Activated CD4-positive, alpha-beta T cell treated with anti-CD3 and anti-CD28 coated beads for 36 hours (primary cell): Measurements from ENCODE around the gene CAMTA1. TPM values are rescaled to one million over a fixed set of nuclear protein-coding genes. Genes with fewer than 3 reads are reported as not detected.

Experiments used
- ATAC-seq: fragments of 200-7000 bp; cut with Tn5 transposase; one replicate; pipeline ENCODE4 v1.10.0; 2021; ENCODE audit warnings: mild to moderate bottlenecking, moderate library complexity
- CTCF ChIA-PET: fragments of 350-600 bp; sonication (Branson Sonifier 250); formaldehyde crosslinking; loops from one replicate; lab custom pipeline; 2021; ENCODE audit warnings: antibody characterized with exemption; lab: Charles Lee
- POLR2A ChIA-PET: fragments of 350-600 bp; sonication (Branson Sonifier 250); formaldehyde crosslinking; loops from one replicate; lab custom pipeline; 2021; ENCODE audit warnings: antibody characterized with exemption, inconsistent platforms; lab: Charles Lee
- DNase-seq: peaks from one replicate; pipeline ENCODE4 v3.0.0-alpha.2; 2020
- H3K27ac Mint-ChIP-seq: one replicate; pipeline ENCODE4 v1.8.0; 2021; ENCODE audit warnings: mixed read lengths
- H3K27me3 Mint-ChIP-seq: one replicate; pipeline ENCODE4 v1.8.0; 2021; ENCODE audit warnings: mixed read lengths
- H3K36me3 Mint-ChIP-seq: one replicate; pipeline ENCODE4 v1.8.0; 2021; ENCODE audit warnings: low read depth, mixed read lengths
- H3K4me1 Mint-ChIP-seq: one replicate; pipeline ENCODE4 v1.8.0; 2021; ENCODE audit warnings: mixed read lengths
- H3K4me3 Mint-ChIP-seq: one replicate; pipeline ENCODE4 v1.8.0; 2021; ENCODE audit warnings: mild to moderate bottlenecking, moderate library complexity, mixed read lengths
- H3K9me3 Mint-ChIP-seq: one replicate; pipeline ENCODE4 v1.8.0; 2021; ENCODE audit warnings: low read depth, mixed read lengths
- intact Hi-C, 2 experiments: fragments of 100-400 bp; cut with DNase I in 1 of 2; cut with micrococcal nuclease in 1 of 2; formaldehyde crosslinking; loops; one replicate each; pipeline versions ENCODE4 v1.14.2 to v1.15.1; 2022 to 2024; cut with DNase I, micrococcal nuclease
- total RNA-seq, 2 experiments: library from RNA; stranded (reverse); gene quantifications; one replicate each; pipeline ENCODE4 v1.2.3, GENCODE V29; 2021

Gene CAMTA1
- total RNA-seq, 2 experiments from 2014 or later, result 62.3 to 76.7 TPM

DNA sequence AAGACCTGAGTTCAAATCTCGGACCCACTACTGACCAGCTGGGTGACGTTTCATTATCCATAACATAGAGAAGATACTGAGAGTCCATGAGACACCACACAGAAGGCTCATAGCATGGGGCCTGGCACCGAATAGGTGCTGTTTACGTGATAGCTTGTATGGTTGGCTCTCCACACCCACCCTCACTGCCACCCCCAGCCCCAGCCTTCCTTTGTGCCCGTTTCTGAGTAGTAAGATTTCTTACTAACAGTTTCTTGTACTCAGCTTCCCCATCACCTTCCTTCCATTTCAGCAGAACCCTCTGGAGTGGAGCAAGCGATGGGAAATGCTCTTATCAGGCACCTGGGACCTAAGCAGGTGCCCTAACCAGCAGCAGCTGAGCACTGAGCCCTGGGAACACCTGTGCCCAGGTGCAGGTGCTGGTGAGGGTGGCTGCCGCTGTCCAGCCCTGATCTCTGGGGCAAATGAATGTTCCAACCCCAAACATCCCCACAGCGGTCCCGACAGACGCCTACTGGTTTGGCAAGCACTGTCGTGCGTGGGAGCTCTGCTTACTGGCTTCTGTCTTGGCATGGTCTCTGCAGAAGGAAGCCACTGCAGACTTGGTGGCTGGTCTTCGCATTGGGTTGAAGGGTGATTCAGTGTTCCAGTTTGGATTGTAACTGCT, 225.4 kb downstream of the CAMTA1 start:
- Mint-ChIP-seq H3K4me1 (no peaks in the 10 kb centered on the region), H3K4me3 (no peak overlapping the region), H3K27ac (no peak overlapping the region), H3K36me3 (no peaks in the 10 kb centered on the region), H3K9me3 (no peaks in the 10 kb centered on the region), H3K27me3 (peaks cover 6% of the 10 kb centered on the region)
- no peak for DNase-seq
- ATAC-seq, result no peak
- intact Hi-C loops, result no loop called here
- ChIA-PET CTCF (no interaction called here), POLR2A (no interaction called here)

DNA sequence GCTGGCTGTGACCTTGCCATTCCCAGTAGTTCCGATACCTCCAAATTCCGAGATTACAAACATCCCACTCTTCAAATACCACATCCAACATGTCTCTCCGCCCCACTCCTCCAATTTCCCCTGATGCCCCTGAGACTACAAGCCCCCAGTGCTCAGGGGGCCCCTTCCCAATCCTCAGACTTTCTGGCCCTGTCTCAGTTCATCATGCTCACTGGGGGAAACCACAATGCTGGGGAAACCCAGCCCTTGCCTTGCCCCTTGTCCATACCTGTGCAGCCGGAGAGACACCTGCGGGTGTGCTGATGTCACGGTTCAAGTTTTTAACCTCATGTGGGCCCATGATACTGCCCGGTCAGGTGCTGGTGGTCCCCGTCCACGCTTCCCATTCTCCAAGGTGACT, 226.6 kb downstream of the CAMTA1 start:
- POLR2A ChIA-PET, result no interaction called here
- Mint-ChIP-seq H3K9me3 (no peaks in the 10 kb centered on the region), H3K36me3 (no peaks in the 10 kb centered on the region), H3K27ac (no peak overlapping the region), H3K4me1 (no peaks in the 10 kb centered on the region), H3K4me3 (no peak overlapping the region), H3K27me3 (peaks cover 2% of the 10 kb centered on the region)
- ATAC-seq, result no peak
- intact Hi-C loops, result no loop called here
- no peak for DNase-seq
- CTCF ChIA-PET, result no interaction called here

DNA sequence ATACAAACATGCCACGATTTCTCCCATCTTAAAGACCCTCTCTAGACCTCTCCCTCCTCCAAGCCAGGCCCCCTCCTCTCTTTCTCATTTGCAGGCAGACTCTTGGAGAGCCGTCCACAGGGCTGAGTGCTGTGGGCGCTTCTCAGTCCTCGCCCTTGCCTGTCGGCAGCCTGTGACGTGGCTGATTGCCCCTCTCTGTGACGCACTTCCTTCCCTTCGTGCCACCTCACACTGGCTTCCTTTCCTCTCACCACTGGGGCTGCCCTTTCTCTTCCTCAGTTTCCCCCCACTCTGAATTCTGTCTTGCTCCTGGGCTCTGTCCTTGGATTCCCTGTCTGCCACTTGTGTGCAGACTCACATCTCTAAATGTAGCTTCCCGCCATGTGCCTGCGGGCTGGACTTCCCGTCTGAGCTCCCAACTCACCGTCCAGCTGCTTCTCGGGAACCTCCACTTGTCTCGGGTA, 227.2 kb downstream of the CAMTA1 start:
- Mint-ChIP-seq H3K27me3 (peaks cover 2% of the 10 kb centered on the region), H3K4me1 (no peaks in the 10 kb centered on the region), H3K36me3 (no peaks in the 10 kb centered on the region), H3K9me3 (no peaks in the 10 kb centered on the region), H3K27ac (no peak overlapping the region), H3K4me3 (no peak overlapping the region)
- DNase-seq (no peak), ATAC-seq (no peak)
- ChIA-PET CTCF (interaction anchor here (0.6 kb wide), 1 partner anchor 122 kb away, joined by 3 read pairs; no protein-coding TSS in a partner anchor), POLR2A (interaction anchor here (0.5 kb wide), 1 partner anchor 9 kb away, joined by 3 read pairs; no protein-coding TSS in a partner anchor)
- intact Hi-C loops, result no loop called here

DNA sequence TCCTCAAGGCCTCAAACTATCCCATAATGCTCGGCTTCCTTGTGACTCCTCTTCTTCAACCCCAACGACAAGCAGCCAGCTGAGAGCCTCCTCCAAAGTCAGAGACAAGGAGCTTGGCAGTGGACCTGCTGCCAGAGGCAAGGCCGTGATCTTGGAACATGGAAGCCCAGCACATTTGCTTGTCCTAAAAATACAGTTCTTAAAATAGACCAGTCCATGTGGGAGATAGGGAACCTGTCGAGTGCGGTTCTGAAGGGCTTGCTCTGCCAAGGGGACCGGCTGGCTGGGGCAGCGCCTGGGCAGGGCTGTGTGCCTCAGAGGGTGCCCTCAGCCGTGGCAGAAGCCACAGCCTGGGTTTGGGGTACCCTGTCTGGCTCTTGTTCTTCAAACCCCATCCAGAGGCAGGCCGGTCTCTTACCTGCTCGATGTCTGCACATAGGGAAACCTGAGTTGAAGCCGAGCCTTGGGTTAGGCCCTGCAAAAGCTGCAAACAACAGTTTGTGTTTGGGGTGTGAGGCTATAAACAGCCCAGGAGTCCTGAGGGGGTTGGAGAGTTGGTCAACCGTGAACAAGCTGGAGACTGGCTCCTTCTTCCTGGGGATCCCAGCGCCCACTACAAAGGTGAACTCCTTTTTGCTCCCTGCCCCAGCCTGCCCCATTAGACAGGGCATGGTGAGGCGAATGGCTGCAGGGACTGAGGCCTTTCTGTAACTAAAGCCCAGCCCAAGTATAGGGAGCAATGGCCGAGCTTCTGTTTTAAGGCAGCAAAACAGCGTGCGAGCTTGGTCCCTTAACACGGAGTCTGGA, 228.8 kb downstream of the CAMTA1 start:
- intact Hi-C loops, result no loop called here
- Mint-ChIP-seq H3K27ac (no peak overlapping the region), H3K36me3 (no peaks in the 10 kb centered on the region), H3K4me1 (no peaks in the 10 kb centered on the region), H3K27me3 (peaks cover 2% of the 10 kb centered on the region), H3K9me3 (no peaks in the 10 kb centered on the region), H3K4me3 (no peak overlapping the region)
- ATAC-seq (no peak), DNase-seq (no peak)
- ChIA-PET CTCF (interaction anchor here (0.6 kb wide), 1 partner anchor 57 kb away, joined by 3 read pairs; no protein-coding TSS in a partner anchor), POLR2A (no interaction called here)

DNA sequence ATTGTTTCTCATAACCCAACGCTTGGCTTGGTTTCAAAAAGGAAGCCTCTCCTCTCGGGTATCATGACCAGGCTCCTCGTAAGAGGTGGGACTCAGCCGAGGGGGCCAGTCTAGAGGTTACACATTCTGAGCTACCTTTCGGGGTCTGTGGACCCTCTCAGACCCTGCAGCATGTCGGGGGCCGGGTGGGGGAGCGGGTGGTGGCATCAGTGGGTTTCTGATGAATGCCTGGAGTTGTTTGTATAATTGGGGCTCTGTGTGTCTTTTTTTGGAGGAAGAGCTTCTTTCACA, 229.3 kb downstream of the CAMTA1 start:
- no peak for DNase-seq
- ATAC-seq, result no peak
- intact Hi-C loops, result no loop called here
- no peaks in the 10 kb centered on the region for H3K9me3 Mint-ChIP-seq
- CTCF ChIA-PET, result interaction anchor here (0.6 kb wide), 1 partner anchor 57 kb away, joined by 3 read pairs; no protein-coding TSS in a partner anchor
- H3K27ac Mint-ChIP-seq, result no peak overlapping the region
- no peaks in the 10 kb centered on the region for H3K36me3 Mint-ChIP-seq
- no peaks in the 10 kb centered on the region for H3K4me1 Mint-ChIP-seq
- peaks cover 3% of the 10 kb centered on the region for H3K27me3 Mint-ChIP-seq
- no peak overlapping the region for H3K4me3 Mint-ChIP-seq
- POLR2A ChIA-PET, result no interaction called here

DNA sequence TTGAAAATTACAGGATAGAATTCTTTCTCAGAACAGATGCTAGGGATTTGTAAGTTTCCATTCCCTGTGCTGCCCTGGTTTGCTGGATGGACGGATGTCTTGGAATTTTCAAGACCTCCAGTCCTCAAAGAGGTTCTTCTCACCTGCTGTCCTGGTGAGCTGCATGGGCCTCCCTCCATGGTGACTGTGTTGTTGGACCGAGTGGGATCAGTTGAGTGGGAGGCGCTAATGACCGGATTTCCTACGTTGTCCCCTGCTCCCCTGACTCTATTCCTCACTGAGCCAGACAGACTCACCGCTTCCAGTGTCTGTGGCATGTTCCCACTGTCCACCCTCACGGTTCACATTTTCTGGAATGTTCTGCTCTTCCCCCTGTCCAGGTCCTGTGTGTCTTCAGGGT, 229.8 kb downstream of the CAMTA1 start:
- H3K27me3 Mint-ChIP-seq, result peaks cover 3% of the 10 kb centered on the region
- H3K4me1 Mint-ChIP-seq, result no peaks in the 10 kb centered on the region
- DNase-seq (no peak), ATAC-seq (no peak)
- intact Hi-C loops, result no loop called here
- POLR2A ChIA-PET, result no interaction called here
- CTCF ChIA-PET, result no interaction called here
- no peak overlapping the region for H3K4me3 Mint-ChIP-seq
- H3K27ac Mint-ChIP-seq, result no peak overlapping the region
- no peaks in the 10 kb centered on the region for H3K36me3 Mint-ChIP-seq
- no peaks in the 10 kb centered on the region for H3K9me3 Mint-ChIP-seq

DNA sequence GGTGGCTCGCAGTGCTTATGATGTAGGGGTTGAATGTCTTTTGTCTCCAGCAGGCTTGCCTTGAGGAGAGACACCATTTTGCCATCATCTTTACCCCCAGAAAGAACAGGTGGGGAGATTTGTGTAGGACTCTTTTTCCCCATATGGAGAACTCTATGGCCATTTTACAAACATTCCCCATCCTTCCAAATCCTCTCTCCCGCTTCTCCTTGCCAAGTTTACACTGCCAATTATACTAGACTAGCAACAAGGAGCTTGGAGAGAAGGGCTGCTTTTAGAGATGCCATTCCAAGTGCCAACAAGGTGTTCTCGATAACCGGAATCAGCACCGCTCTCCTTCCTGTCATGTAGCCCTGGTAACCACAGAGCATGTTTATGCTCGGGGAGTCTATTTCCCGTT, 233.1 kb downstream of the CAMTA1 start:
- ChIA-PET CTCF (no interaction called here), POLR2A (no interaction called here)
- intact Hi-C loops, result no loop called here
- Mint-ChIP-seq H3K27me3 (peaks cover 2% of the 10 kb centered on the region), H3K9me3 (no peaks in the 10 kb centered on the region), H3K36me3 (no peaks in the 10 kb centered on the region), H3K4me3 (no peak overlapping the region), H3K4me1 (no peaks in the 10 kb centered on the region), H3K27ac (no peak overlapping the region)
- no peak for ATAC-seq
- no peak for DNase-seq

DNA sequence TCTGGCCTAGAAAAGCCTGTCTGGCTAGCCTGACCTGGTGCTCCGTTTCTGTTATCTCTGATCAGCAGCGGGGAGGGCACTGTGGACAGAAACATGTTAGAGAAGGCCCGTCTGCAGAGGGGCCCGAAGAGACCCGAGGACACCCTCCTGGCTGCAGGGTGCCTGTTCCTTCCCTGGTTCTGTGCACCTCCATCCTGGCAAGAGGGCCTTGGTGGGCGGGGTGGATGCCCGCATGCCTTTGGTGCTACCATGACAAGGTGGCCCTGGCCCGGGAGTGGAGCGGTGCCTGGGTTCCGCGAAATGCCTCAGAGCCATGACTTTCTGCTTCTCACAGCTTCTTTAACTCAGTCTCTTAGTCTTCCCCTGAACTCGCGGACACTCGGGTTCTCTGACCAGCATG, 233.6 kb downstream of the CAMTA1 start:
- ChIA-PET POLR2A (no interaction called here), CTCF (no interaction called here)
- H3K27me3 Mint-ChIP-seq, result peaks cover 2% of the 10 kb centered on the region
- no peaks in the 10 kb centered on the region for H3K9me3 Mint-ChIP-seq
- H3K36me3 Mint-ChIP-seq, result no peaks in the 10 kb centered on the region
- intact Hi-C loops, result no loop called here
- ATAC-seq (no peak), DNase-seq (no peak)
- no peak overlapping the region for H3K4me3 Mint-ChIP-seq
- H3K27ac Mint-ChIP-seq, result no peak overlapping the region
- no peaks in the 10 kb centered on the region for H3K4me1 Mint-ChIP-seq

DNA sequence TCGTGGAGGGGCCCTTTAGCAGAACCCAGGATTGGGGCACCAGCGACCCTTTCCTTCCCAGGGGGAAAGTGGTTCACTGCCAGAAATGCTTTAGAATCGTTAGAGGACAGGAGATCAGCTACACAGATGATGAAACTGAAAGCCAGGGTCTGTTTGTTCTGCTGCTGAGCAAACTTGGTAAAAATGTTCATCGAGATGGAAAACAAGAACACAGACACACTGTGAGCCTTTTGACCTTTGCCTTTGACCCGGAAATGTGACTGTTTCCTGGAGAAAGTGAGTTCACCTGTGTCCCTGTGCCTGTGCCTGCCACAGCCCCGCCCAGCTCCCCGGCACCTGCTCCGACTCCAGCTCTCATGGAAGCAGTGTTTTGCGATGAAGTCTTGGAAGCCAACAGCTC, 234.3 kb downstream of the CAMTA1 start:
- intact Hi-C loops, result no loop called here
- no peaks in the 10 kb centered on the region for H3K36me3 Mint-ChIP-seq
- POLR2A ChIA-PET, result no interaction called here
- H3K27me3 Mint-ChIP-seq, result peaks cover 2% of the 10 kb centered on the region
- H3K27ac Mint-ChIP-seq, result no peak overlapping the region
- no peak overlapping the region for H3K4me3 Mint-ChIP-seq
- ATAC-seq (no peak), DNase-seq (no peak)
- H3K4me1 Mint-ChIP-seq, result no peaks in the 10 kb centered on the region
- H3K9me3 Mint-ChIP-seq, result no peaks in the 10 kb centered on the region
- CTCF ChIA-PET, result no interaction called here

DNA sequence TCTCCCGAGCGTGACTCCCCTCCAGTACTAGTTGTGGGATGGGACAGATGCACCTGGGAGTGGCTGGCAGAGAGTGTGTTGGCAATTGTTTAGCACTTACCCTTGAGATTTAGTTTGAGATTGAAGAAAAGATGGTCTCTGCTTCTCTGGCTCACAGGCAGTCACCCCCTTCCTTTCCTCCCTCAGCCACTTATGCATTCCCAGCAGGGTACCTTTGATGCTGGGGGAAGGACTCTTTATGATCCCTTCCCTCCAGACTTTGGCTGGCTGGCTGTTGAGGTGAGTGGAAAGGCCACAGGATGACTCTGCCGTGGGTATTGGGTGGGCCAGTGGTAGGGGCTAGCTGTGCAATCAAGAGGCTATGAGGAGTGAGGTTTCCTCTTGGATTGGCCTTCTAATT, 236.8 kb downstream of the CAMTA1 start:
- DNase-seq (no peak), ATAC-seq (no peak)
- no peaks in the 10 kb centered on the region for H3K36me3 Mint-ChIP-seq
- intact Hi-C loops, result no loop called here
- peaks cover 2% of the 10 kb centered on the region for H3K27me3 Mint-ChIP-seq
- no peak overlapping the region for H3K27ac Mint-ChIP-seq
- H3K4me1 Mint-ChIP-seq, result no peaks in the 10 kb centered on the region
- no peak overlapping the region for H3K4me3 Mint-ChIP-seq
- H3K9me3 Mint-ChIP-seq, result no peaks in the 10 kb centered on the region
- ChIA-PET POLR2A (no interaction called here), CTCF (no interaction called here)

DNA sequence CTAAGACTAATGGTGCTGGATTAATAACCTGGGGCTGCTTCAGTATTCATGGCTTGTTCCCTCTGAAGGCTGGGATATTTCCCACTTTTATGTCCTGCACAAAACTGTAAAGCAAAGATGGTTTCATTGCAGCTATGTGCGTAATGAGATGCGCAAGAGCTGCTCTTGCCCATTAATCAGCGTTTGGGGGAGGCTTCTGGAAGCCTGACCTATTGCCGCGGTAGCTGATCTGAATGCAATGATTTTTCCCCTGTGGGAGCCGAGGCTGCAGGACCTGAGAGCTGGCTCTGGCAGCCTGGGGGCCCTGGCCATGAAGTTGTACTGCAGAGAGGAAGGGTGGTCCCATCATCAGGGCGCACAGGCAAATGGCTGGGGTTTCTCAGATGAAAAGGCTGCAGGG, 239.8 kb downstream of the CAMTA1 start:
- H3K9me3 Mint-ChIP-seq, result no peaks in the 10 kb centered on the region
- CTCF ChIA-PET, result no interaction called here
- H3K36me3 Mint-ChIP-seq, result no peaks in the 10 kb centered on the region
- no peaks in the 10 kb centered on the region for H3K27me3 Mint-ChIP-seq
- no peak overlapping the region for H3K4me3 Mint-ChIP-seq
- ATAC-seq (no peak), DNase-seq (no peak)
- H3K4me1 Mint-ChIP-seq, result no peaks in the 10 kb centered on the region
- no peak overlapping the region for H3K27ac Mint-ChIP-seq
- intact Hi-C loops, result no loop called here
- POLR2A ChIA-PET, result no interaction called here

DNA sequence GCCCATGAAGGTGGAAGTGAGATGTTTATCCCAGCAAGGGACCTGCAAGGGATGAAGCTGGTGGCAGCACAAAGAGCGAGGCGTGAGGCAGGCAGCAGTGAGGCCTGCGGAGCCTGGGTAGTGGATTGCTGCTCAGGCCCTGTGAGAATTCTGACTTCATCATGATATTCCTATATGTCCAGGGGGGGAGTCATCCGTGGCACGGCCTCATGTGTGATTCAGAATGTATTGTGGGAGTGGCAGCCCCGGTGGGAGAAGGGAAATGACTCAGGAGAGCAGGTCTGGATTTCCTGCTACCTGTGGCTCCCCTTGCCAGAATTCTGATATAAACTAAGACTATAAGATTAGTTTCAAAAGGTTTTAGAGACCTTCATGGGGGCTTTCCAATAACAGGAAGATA, 240.9 kb downstream of the CAMTA1 start:
- Mint-ChIP-seq H3K27ac (no peak overlapping the region), H3K36me3 (no peaks in the 10 kb centered on the region), H3K27me3 (no peaks in the 10 kb centered on the region), H3K4me1 (no peaks in the 10 kb centered on the region), H3K9me3 (no peaks in the 10 kb centered on the region), H3K4me3 (no peak overlapping the region)
- ATAC-seq (no peak), DNase-seq (no peak)
- CTCF ChIA-PET, result interaction anchor here (0.6 kb wide), 1 partner anchor 21 kb away, joined by 3 read pairs; no protein-coding TSS in a partner anchor
- intact Hi-C loops, result no loop called here
- POLR2A ChIA-PET, result no interaction called here
